Urinary bladder (tissue), 4 donors: ENCODE results near the gene CDC45. TPM values are rescaled to one million over a fixed set of nuclear protein-coding genes. Genes with fewer than 3 reads are reported as not detected.
A peak's percentile ranks its signal among the peaks of the same experiment; 100 is the strongest.
"Not testable (repeated sequence)": the region's sequence is repeated elsewhere in the genome, so short reads cannot be mapped to it uniquely, and the experiment has no call there.

ENCODE experiments used
- DNase-seq: peaks from one replicate; pipeline ENCODE4 v3.0.0-alpha.2; 2015; ENCODE audit errors: extremely low spot score
- H3K27ac ChIP-seq: one replicate; pipeline ENCODE4 v1.5.1; 2013; ENCODE audit warnings: low read depth, mild to moderate bottlenecking, moderate library complexity
- H3K36me3 ChIP-seq: one replicate; pipeline ENCODE4 v1.6.1; 2013; ENCODE audit warnings: mild to moderate bottlenecking, moderate library complexity; ENCODE audit not compliant: insufficient read depth
- H3K4me1 ChIP-seq: one replicate; pipeline ENCODE4 v1.6.1; 2013; ENCODE audit warnings: mild to moderate bottlenecking, moderate library complexity; ENCODE audit not compliant: insufficient read depth
- H3K4me3 ChIP-seq: one replicate; pipeline ENCODE4 v1.5.1; 2013; ENCODE audit warnings: low read depth, low read length
- WGBS: extraction: QIAGEN DNeasy Blood & Tissue Kit; methylation state at CpG from one replicate; pipeline ENCODE4 v1.1.7; 2013; 5-methylcytosine and 5-hydroxymethylcytosine counted together
- polyA plus RNA-seq: library from polyadenylated mRNA; stranded (reverse); fragments of 200-250 nt; gene quantifications from one replicate; pipeline ENCODE4 v1.2.3, GENCODE V29; 2013
- total RNA-seq: library from RNA; depleted of rRNA; stranded (reverse); fragments of >200 nt; gene quantifications from one replicate; pipeline ENCODE4 v1.2.3, GENCODE V29; 2014
- donor health status: healthy with polysubstance abuse.
- donor health status: healthy.

CDC45 gene, protein sequence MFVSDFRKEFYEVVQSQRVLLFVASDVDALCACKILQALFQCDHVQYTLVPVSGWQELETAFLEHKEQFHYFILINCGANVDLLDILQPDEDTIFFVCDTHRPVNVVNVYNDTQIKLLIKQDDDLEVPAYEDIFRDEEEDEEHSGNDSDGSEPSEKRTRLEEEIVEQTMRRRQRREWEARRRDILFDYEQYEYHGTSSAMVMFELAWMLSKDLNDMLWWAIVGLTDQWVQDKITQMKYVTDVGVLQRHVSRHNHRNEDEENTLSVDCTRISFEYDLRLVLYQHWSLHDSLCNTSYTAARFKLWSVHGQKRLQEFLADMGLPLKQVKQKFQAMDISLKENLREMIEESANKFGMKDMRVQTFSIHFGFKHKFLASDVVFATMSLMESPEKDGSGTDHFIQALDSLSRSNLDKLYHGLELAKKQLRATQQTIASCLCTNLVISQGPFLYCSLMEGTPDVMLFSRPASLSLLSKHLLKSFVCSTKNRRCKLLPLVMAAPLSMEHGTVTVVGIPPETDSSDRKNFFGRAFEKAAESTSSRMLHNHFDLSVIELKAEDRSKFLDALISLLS
- total RNA-seq, result 4.0 TPM
- 0.34 TPM for polyA plus RNA-seq

DNA sequence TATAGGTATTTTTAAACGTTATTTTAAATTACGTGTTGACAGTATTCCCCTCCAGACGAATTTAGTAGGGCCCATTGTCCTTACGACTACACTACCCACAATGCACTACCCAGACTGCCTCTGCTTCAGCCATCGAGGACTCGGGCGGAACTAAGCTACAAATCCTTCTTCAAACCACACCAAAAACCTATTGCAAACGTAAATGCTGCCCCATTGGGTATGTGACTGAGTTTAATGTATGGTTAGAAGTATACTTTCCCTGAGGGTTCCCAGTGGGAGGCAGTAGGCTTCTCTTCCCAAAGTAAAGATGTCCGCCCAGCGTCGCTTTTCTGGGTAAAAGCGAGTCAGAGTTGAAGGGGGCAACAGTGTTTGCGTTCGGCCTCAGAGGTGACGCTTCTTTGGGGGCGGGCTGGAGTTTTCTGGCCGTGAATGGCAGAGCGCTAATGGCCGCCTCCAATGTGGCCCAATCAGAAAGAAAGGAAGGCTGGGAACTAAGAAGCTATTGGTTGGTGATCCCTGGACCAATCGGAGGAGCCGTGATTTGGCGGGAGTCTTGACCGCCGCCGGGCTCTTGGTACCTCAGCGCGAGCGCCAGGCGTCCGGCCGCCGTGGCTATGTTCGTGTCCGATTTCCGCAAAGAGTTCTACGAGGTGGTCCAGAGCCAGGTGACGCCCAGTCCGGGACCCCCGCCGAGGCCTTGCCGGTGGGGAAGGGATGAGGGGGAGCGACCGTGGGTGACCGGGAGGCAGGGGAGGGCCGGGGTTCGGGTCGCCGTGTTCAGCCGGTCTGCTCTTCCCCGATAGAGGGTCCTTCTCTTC lies at the start of gene CDC45:
Gene CDC45, plus strand, starts transcription at position 566 of the 818 bp plus-strand sequence. Its CDS starts 49 bp downstream, at position 615.
- H3K4me1 ChIP-seq, result no peaks in the 10 kb centered on the region
- peak within 1 kb of the TSS; percentile 97 for H3K27ac ChIP-seq
- WGBS, result under 1% methylated on average over 50 of the region's 50 CpGs
- peak; percentile 99 for DNase-seq
- peak within 1 kb of the TSS; percentile 81 for H3K4me3 ChIP-seq
- no peaks in the 10 kb centered on the region for H3K36me3 ChIP-seq

DNA sequence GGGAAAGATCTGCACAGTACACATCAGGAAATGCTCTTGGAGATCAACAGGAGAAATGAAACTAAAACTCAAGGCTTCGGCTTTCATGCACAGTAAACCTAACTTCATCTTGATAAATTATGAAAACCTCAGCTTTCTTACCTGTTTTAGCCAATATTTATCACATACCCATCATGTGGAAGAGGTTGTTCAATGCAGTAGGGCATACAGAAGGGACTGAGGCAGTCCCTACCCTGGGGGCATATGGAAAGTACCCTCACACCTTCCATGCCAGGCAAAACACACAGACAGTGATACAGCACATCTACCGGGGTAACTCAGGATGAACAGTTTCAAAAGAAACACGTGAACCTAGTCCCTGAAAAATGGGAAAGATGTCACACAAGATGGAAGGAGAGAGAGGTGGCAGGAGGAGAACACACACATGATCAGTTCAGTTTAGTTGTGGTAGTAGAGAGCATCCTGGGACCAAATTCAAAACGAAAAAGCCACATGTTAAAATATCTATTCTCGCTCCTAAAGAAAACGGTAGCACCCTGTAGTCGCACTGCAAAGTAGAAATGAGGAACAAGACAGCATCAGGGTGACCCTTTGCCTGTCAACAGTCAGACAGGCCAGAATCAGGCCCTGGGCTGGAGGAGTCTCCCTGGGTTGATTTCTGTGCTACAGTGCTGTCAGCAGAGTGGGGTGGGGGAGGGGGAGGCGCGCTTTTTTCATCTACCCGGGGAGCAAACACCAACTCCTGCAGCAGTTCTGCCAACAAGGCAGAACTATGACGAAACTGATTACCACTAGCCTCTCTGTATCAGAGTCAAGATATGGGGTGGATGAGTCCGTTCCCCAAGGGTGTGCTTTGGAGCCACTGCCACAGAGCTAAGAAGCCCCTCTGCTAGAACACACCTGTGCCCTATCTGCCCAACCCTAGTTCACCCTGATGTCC lies 49.5 kb upstream of the CDC45 start:
- Histone ChIP-seq H3K27ac (no peak overlapping the region), H3K4me3 (peak overlapping the region; percentile 99), H3K4me1 (no peaks in the 10 kb centered on the region), H3K36me3 (no peaks in the 10 kb centered on the region)
- DNase-seq, result no peak
- WGBS, result 19% methylated on average over 12 of the region's 12 CpGs

GRCh38 chr22:19430890-19431541 lies 48.7 kb upstream of the CDC45 start:
- no peaks in the 10 kb centered on the region for H3K4me1 ChIP-seq
- H3K36me3 ChIP-seq, result no peaks in the 10 kb centered on the region
- DNase-seq, result no peak
- H3K4me3 ChIP-seq, result peak overlapping the region; percentile 99
- H3K27ac ChIP-seq, result peak overlapping the region; percentile 16
- WGBS, result under 1% methylated on average over 53 of the region's 53 CpGs

- WGBS, result under 1% methylated on average over 66 of the region's 66 CpGs
Observed at GRCh38 chr22:19431649-19432132, 48.0 kb upstream of the CDC45 start, which contains the start of gene HIRA. Gene HIRA (minus strand): TSS chr22:19431733. CDS start chr22:19431476, 257 bp downstream.

GRCh38 chr22:19432133-19432851 lies 47.4 kb upstream of the CDC45 start, which contains the start of gene MRPL40:
Gene MRPL40 (plus strand): TSS chr22:19432545. CDS start chr22:19432555, 10 bp downstream.
- DNase-seq, result peak; percentile 80
- no peaks in the 10 kb centered on the region for H3K4me1 ChIP-seq
- no peaks in the 10 kb centered on the region for H3K36me3 ChIP-seq
- peak within 1 kb of the TSS; percentile 92 for H3K27ac ChIP-seq
- WGBS, result under 1% methylated on average over 74 of the region's 74 CpGs
- peak within 1 kb of the TSS; percentile 99 for H3K4me3 ChIP-seq

More at GRCh38 chr22:19431649-19432132, 48.0 kb upstream of the CDC45 start, which contains the start of gene HIRA:
- no peaks in the 10 kb centered on the region for H3K4me1 ChIP-seq
- DNase-seq, result peak; percentile 26
- H3K27ac ChIP-seq, result peak within 1 kb of the TSS; percentile 92
- H3K36me3 ChIP-seq, result no peaks in the 10 kb centered on the region
- peak within 1 kb of the TSS; percentile 99 for H3K4me3 ChIP-seq

- DNase-seq, result no peak
- 97% methylated on average over 7 of the region's 7 CpGs for WGBS
- Histone ChIP-seq H3K4me3 (no peak overlapping the region), H3K4me1 (no peaks in the 10 kb centered on the region), H3K27ac (no peak overlapping the region), H3K36me3 (no peaks in the 10 kb centered on the region)
Observed at GRCh38 chr22:19434401-19434800, 45.3 kb upstream of the CDC45 start.

- Histone ChIP-seq H3K36me3 (no peaks in the 10 kb centered on the region), H3K4me3 (no peak overlapping the region), H3K27ac (no peak overlapping the region), H3K4me1 (no peaks in the 10 kb centered on the region)
- 86% methylated on average over 2 of the region's 2 CpGs for WGBS
- DNase-seq, result no peak
Observed at GRCh38 chr22:19434829-19435580, 44.7 kb upstream of the CDC45 start.

- not testable (repeated sequence) for H3K4me1 ChIP-seq, DNase-seq, H3K27ac ChIP-seq, H3K4me3 ChIP-seq, H3K36me3 ChIP-seq
- WGBS, result 90% methylated on average over 9 of the region's 9 CpGs
Observed at GRCh38 chr22:19436444-19437161, 43.1 kb upstream of the CDC45 start.

GRCh38 chr22:19438298-19438697 lies 41.4 kb upstream of the CDC45 start:
- no peaks in the 10 kb centered on the region for H3K36me3 ChIP-seq
- H3K4me3 ChIP-seq, result no peak overlapping the region
- H3K4me1 ChIP-seq, result no peaks in the 10 kb centered on the region
- 89% methylated on average over 7 of the region's 7 CpGs for WGBS
- H3K27ac ChIP-seq, result no peak overlapping the region
- no peak for DNase-seq

GRCh38 chr22:19440411-19441195 lies 39.1 kb upstream of the CDC45 start:
- no peak overlapping the region for H3K27ac ChIP-seq
- H3K4me3 ChIP-seq, result no peak overlapping the region
- WGBS, result 87% methylated on average over 8 of the region's 8 CpGs
- H3K4me1 ChIP-seq, result no peaks in the 10 kb centered on the region
- DNase-seq, result no peak
- no peaks in the 10 kb centered on the region for H3K36me3 ChIP-seq
